ENCODE results near the gene ABTB2.
A peak's percentile ranks its signal among the peaks of the same experiment; 100 is the strongest.

ABTB2 gene

DNA sequence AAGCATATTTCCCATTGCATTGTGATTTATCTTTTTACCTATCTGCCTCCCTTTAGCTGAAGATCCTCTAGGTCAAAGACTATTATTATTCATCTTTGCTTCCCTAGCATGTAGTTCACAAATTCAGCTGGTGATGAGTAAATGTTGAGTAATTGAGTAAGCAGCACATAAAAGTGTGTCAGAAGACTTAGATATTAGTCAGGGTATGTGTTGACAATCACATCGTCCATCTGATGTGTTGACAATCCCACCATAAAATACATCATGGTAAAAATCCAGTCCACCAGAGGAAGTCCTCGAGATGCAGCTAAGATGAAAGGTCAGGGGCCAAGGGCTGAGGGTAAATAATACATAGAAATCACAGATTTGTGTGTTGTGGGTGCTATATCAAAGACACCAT lies 22.9 kb upstream of the ABTB2 start:
- no peak overlapping the region for H3K27ac ChIP-seq (replicated peaks)
- DNase-seq (ENCODE audit: low read depth in 1 of 2, low spot score in 1 of 2), result no peak
- TF ChIP-seq, protein P1, sequence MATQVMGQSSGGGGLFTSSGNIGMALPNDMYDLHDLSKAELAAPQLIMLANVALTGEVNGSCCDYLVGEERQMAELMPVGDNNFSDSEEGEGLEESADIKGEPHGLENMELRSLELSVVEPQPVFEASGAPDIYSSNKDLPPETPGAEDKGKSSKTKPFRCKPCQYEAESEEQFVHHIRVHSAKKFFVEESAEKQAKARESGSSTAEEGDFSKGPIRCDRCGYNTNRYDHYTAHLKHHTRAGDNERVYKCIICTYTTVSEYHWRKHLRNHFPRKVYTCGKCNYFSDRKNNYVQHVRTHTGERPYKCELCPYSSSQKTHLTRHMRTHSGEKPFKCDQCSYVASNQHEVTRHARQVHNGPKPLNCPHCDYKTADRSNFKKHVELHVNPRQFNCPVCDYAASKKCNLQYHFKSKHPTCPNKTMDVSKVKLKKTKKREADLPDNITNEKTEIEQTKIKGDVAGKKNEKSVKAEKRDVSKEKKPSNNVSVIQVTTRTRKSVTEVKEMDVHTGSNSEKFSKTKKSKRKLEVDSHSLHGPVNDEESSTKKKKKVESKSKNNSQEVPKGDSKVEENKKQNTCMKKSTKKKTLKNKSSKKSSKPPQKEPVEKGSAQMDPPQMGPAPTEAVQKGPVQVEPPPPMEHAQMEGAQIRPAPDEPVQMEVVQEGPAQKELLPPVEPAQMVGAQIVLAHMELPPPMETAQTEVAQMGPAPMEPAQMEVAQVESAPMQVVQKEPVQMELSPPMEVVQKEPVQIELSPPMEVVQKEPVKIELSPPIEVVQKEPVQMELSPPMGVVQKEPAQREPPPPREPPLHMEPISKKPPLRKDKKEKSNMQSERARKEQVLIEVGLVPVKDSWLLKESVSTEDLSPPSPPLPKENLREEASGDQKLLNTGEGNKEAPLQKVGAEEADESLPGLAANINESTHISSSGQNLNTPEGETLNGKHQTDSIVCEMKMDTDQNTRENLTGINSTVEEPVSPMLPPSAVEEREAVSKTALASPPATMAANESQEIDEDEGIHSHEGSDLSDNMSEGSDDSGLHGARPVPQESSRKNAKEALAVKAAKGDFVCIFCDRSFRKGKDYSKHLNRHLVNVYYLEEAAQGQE (IDR thresholded peaks at IDR 0.05; ENCODE audit: insufficient replicate concordance, low read depth), result no peak
- TF ChIP-seq CTCF (IDR thresholded peaks at IDR 0.05; ENCODE audit: insufficient read depth, low read length) (no peak), GABPA (IDR thresholded peaks at IDR 0.05; ENCODE audit: low read depth) (no peak)
- H3K27me3 ChIP-seq (ENCODE audit: insufficient read depth, poor library complexity, severe bottlenecking), result no peaks in the 10 kb centered on the region
- H3K4me3 ChIP-seq (replicated peaks; ENCODE audit: insufficient read depth, low read length), result no peak overlapping the region

DNA sequence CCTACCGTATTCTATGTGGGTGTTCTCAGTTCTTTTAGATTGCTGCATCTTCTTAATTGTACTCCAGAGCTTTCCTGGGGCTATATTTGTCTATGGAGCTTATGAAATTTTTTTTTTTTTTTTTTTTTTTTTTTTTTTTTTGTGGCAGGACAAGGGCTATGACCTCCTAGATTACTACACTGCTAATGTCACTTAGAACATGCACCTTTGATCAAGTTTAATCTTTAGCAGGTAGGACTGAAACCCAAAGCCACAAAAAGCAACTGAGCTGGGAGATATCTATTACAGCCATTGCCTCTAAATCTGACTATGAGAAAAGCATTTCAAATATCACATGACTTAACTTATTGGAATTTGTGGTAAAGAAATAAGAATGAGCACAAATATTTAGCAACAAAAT lies 21.7 kb upstream of the ABTB2 start:
- no peak overlapping the region for H3K4me3 ChIP-seq (replicated peaks; ENCODE audit: insufficient read depth, low read length)
- peak overlapping the region; percentile 56 for H3K27ac ChIP-seq (replicated peaks)
- TF ChIP-seq, protein P1 (IDR thresholded peaks at IDR 0.05; ENCODE audit: insufficient replicate concordance, low read depth), result no peak
- TF ChIP-seq GABPA (IDR thresholded peaks at IDR 0.05; ENCODE audit: low read depth), result no peak
- TF ChIP-seq SPI1 (IDR thresholded peaks at IDR 0.05; ENCODE audit: borderline replicate concordance, low read depth), result no peak
- TF ChIP-seq CTCF (IDR thresholded peaks at IDR 0.05; ENCODE audit: insufficient read depth, low read length), result no peak
- no peak for TF ChIP-seq POLR2AphosphoS5 (IDR thresholded peaks at IDR 0.05; ENCODE audit: low read depth)
- DNase-seq (ENCODE audit: low read depth in 1 of 2, low spot score in 1 of 2), result no peak
- H3K27me3 ChIP-seq (ENCODE audit: insufficient read depth, poor library complexity, severe bottlenecking), result no peaks in the 10 kb centered on the region

DNA sequence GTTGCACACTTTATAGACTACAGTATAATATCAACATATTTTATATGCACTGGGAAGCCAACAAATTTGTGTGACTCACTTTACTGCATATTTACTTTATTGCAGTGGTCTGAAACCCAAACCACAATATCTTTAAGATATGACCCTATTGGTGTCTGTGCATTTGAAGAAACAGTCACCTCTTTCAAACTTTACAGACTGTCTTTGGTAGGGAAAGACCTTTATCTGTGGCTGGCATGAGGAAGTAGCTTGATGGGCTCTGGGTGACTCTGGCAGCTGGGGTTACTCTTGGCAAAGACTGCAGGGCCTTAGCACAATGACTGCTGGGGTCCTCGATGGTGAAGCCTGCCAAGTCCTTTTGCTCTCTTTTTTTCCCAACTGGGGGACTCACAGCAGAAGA lies 21.3 kb upstream of the ABTB2 start:
- H3K27ac ChIP-seq (replicated peaks), result peak overlapping the region; percentile 56
- H3K27me3 ChIP-seq (ENCODE audit: insufficient read depth, poor library complexity, severe bottlenecking), result no peaks in the 10 kb centered on the region
- no peak overlapping the region for H3K4me3 ChIP-seq (replicated peaks; ENCODE audit: insufficient read depth, low read length)
- TF ChIP-seq, protein P1 (IDR thresholded peaks at IDR 0.05; ENCODE audit: insufficient replicate concordance, low read depth), result no peak
- TF ChIP-seq SPI1 (IDR thresholded peaks at IDR 0.05; ENCODE audit: borderline replicate concordance, low read depth) (peak; percentile 54; the same call in 1 of the 2 replicates), CTCF (IDR thresholded peaks at IDR 0.05; ENCODE audit: insufficient read depth, low read length) (no peak)
- DNase-seq (ENCODE audit: low read depth in 1 of 2, low spot score in 1 of 2), result peak in 1 of 2 experiments; percentile 77
